ENCODE results near the gene KRT80.
A peak's percentile ranks its signal among the peaks of the same experiment; 100 is the strongest.

KRT80 gene

DNA sequence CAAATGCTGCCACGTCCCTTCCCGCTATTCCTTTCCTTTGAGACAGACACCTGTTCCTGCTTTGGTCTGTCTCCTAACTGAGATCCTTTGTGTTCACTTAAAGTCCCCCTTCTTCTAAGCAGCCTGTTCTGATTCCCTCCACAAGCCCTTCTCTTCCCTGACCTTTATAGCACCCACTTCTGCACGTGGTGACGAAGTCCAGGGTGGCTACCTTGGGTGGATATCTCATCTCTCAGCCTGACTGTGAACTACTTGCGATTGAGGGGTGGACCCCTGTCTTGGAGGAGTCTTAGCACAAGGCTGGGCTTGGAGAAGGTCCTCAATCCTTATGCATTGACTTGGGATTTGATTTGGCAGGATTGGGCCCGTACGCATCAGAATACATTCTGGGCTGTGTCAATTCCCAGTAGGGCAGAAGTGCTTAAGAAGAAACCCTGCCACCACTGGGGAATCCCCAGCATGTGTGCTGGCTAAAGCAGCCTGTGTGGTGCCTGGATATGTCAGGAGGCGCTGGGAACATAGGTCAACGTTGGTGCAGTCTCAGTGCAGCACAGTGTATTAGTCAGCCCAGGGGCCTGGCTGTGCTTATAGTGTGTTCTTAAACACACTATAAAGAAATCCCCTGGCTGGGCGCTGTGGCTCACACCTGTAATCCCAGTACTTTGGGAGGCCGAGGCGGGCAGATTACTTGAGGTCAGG, 23.6 kb downstream of the KRT80 start:
- TF ChIP-seq POLR2AphosphoS5 (IDR thresholded peaks at IDR 0.05; ENCODE audit: low read depth) (no peak), SPI1 (IDR thresholded peaks at IDR 0.05; ENCODE audit: borderline replicate concordance, low read depth) (no peak)
- TF ChIP-seq, protein P1, sequence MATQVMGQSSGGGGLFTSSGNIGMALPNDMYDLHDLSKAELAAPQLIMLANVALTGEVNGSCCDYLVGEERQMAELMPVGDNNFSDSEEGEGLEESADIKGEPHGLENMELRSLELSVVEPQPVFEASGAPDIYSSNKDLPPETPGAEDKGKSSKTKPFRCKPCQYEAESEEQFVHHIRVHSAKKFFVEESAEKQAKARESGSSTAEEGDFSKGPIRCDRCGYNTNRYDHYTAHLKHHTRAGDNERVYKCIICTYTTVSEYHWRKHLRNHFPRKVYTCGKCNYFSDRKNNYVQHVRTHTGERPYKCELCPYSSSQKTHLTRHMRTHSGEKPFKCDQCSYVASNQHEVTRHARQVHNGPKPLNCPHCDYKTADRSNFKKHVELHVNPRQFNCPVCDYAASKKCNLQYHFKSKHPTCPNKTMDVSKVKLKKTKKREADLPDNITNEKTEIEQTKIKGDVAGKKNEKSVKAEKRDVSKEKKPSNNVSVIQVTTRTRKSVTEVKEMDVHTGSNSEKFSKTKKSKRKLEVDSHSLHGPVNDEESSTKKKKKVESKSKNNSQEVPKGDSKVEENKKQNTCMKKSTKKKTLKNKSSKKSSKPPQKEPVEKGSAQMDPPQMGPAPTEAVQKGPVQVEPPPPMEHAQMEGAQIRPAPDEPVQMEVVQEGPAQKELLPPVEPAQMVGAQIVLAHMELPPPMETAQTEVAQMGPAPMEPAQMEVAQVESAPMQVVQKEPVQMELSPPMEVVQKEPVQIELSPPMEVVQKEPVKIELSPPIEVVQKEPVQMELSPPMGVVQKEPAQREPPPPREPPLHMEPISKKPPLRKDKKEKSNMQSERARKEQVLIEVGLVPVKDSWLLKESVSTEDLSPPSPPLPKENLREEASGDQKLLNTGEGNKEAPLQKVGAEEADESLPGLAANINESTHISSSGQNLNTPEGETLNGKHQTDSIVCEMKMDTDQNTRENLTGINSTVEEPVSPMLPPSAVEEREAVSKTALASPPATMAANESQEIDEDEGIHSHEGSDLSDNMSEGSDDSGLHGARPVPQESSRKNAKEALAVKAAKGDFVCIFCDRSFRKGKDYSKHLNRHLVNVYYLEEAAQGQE (IDR thresholded peaks at IDR 0.05; ENCODE audit: insufficient replicate concordance, low read depth), result no peak
- Histone ChIP-seq H3K27me3 (ENCODE audit: insufficient read depth, poor library complexity, severe bottlenecking) (no peaks in the 10 kb centered on the region), H3K27ac (replicated peaks) (no peak overlapping the region), H3K4me3 (replicated peaks; ENCODE audit: insufficient read depth, low read length) (no peak overlapping the region)
- no peak for DNase-seq (ENCODE audit: low read depth in 1 of 2, low spot score in 1 of 2)

DNA sequence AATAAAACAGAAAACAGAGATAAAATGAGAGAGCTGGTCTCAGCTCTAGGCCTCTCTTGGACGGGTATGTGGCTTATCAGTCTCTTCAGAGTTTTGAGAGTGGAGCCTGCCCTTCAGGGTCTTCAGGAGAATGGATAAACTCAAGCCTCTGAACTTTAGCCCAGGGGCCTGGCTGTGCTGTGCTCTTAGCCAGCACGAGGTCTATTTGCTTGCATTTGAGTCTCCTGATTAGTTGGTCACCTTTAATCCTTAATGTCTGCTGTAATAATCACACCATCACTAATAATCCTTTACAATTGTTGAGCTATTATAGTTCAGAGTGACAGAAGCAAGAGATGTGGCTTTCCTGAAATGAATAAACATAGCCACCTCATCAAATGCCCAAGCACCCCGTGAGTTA, 24.3 kb downstream of the KRT80 start:
- Histone ChIP-seq H3K27me3 (ENCODE audit: insufficient read depth, poor library complexity, severe bottlenecking) (no peaks in the 10 kb centered on the region), H3K4me3 (replicated peaks; ENCODE audit: insufficient read depth, low read length) (no peak overlapping the region), H3K27ac (replicated peaks) (no peak overlapping the region)
- no peak for DNase-seq (ENCODE audit: low read depth in 1 of 2, low spot score in 1 of 2)
- TF ChIP-seq, protein P2, sequence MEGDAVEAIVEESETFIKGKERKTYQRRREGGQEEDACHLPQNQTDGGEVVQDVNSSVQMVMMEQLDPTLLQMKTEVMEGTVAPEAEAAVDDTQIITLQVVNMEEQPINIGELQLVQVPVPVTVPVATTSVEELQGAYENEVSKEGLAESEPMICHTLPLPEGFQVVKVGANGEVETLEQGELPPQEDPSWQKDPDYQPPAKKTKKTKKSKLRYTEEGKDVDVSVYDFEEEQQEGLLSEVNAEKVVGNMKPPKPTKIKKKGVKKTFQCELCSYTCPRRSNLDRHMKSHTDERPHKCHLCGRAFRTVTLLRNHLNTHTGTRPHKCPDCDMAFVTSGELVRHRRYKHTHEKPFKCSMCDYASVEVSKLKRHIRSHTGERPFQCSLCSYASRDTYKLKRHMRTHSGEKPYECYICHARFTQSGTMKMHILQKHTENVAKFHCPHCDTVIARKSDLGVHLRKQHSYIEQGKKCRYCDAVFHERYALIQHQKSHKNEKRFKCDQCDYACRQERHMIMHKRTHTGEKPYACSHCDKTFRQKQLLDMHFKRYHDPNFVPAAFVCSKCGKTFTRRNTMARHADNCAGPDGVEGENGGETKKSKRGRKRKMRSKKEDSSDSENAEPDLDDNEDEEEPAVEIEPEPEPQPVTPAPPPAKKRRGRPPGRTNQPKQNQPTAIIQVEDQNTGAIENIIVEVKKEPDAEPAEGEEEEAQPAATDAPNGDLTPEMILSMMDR (IDR thresholded peaks at IDR 0.05; ENCODE audit: insufficient read depth, low read length), result no peak
- TF ChIP-seq SPI1 (IDR thresholded peaks at IDR 0.05; ENCODE audit: borderline replicate concordance, low read depth) (no peak), GABPA (IDR thresholded peaks at IDR 0.05; ENCODE audit: low read depth) (no peak), POLR2AphosphoS5 (IDR thresholded peaks at IDR 0.05; ENCODE audit: low read depth) (no peak)
- TF ChIP-seq, protein P1 (IDR thresholded peaks at IDR 0.05; ENCODE audit: insufficient replicate concordance, low read depth), result no peak

DNA sequence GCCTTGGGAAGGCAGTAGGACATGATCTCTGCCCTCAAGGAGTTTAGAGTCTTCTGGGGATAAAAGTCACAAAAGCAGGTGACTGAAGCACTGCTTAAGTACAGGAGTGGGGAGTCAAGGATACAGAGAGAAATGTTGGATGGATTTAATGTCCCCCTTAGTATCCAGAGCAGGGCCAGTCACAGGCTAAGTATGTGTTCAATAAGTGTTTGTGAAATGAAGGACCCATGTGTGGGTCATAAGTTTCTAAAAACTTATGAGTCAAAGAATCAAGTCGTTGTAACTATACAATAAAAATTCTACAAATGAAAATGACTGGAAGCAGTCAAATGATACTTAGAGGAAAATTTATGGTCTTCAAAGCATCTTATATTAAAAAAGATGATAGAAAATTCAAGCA, 25.1 kb downstream of the KRT80 start:
- TF ChIP-seq SPI1 (IDR thresholded peaks at IDR 0.05; ENCODE audit: borderline replicate concordance, low read depth), result no peak
- no peak overlapping the region for H3K27ac ChIP-seq (replicated peaks)
- H3K27me3 ChIP-seq (ENCODE audit: insufficient read depth, poor library complexity, severe bottlenecking), result no peaks in the 10 kb centered on the region
- DNase-seq (ENCODE audit: low read depth in 1 of 2, low spot score in 1 of 2), result no peak
- no peak overlapping the region for H3K4me3 ChIP-seq (replicated peaks; ENCODE audit: insufficient read depth, low read length)

DNA sequence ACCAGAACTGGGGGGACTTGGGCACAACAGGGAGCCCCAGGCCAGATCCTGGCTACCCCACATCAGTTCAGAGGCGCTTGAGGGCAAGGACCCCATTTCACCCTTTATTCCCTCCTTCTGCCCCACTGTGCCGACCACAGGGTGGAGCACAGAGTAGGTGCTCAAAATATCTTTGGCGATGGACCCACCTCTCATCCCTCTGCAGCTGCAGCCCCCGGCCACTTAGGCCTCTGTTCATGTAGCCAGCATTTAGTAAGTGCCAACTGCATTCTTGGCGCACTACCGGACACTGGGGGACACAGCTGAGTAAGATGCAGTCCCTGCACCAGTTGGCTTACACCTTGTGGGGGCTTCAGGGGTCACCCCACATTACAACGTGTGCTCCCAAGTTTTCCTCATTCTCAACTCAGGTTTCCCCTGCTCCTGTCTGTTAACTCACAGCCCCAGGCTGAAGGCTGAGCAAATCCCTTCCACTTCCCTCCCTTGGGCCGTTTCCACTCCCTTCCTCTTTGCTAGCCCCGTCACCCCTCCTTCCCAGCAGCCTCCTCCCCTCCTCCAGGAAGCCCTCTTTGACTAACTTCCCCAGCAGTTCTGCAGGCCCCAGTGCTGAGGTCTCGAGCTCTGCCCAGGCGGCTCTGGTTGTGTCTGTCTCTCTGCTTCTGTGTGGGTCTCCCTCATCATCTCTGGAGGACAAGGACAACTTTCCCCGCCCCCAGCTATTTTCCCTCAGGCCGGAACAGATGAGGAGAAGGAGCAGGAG, 26.5 kb downstream of the KRT80 start:
- H3K27ac ChIP-seq (replicated peaks), result no peak overlapping the region
- peak; percentile 45 to 72 for DNase-seq (ENCODE audit: low read depth in 1 of 2, low spot score in 1 of 2)
- TF ChIP-seq SPI1 (IDR thresholded peaks at IDR 0.05; ENCODE audit: borderline replicate concordance, low read depth) (peak; percentile 86), POLR2AphosphoS5 (IDR thresholded peaks at IDR 0.05; ENCODE audit: low read depth) (no peak)
- TF ChIP-seq, protein P2 (IDR thresholded peaks at IDR 0.05; ENCODE audit: insufficient read depth, low read length), result no peak
- H3K4me3 ChIP-seq (replicated peaks; ENCODE audit: insufficient read depth, low read length), result no peak overlapping the region
- H3K27me3 ChIP-seq (ENCODE audit: insufficient read depth, poor library complexity, severe bottlenecking), result no peaks in the 10 kb centered on the region

All from HL-60 (cell line).